NCI-H69 (cell line): ENCODE results near the gene PECR.

Experiments used
- DNase-seq: peaks from one replicate; lab custom pipeline; 2025; lab: John Stamatoyannopoulos, UW

The PECR gene

DNA sequence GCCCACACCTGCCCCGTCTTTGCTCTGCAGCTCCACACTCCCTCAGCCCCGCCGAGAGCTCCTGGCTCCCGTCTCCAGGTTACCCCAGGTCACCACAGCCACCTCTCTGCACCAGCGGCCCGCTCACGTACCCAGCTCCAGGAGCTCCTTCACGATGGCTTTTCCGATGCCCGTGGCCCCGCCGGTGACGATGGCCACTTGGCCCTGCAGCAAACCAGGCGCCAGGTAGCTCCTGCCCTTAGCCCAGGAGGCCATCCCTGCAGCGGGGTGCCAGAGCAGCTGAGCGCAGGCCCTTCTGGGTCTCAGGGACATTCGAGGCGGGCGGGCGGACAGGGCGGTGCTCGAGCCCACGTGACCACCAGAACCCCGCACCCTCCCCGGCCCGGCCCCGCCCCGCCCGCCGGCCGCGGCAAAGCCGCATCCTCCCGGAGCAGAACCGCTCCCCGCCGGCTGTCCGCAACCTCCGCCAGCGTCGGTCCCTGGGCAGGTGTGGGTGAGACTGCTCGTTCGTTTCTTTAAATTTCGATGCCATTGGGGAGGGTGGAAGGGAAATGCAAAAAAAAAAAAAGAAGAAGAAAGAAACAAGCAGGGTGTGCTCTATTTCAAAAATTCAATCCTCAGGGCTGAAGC is at the start of gene PECR, which contains the start of gene TMEM169:
Gene PECR (minus strand): TSS at position 323 of the 630 bp plus-strand sequence. CDS start 68 bp downstream, at position 255.
Gene TMEM169 (plus strand): TSS at position 433 of the 630 bp plus-strand sequence. CDS start 14,045 bp downstream, outside the sequence.
- DNase-seq: peak; percentile 89

GRCh38 chr2:216130346-216130971 is 48.9 kb upstream of the PECR start:
- DNase-seq: no peak

GRCh38 chr2:216126943-216127342 is 45.3 kb upstream of the PECR start:
- DNase-seq: no peak

DNA sequence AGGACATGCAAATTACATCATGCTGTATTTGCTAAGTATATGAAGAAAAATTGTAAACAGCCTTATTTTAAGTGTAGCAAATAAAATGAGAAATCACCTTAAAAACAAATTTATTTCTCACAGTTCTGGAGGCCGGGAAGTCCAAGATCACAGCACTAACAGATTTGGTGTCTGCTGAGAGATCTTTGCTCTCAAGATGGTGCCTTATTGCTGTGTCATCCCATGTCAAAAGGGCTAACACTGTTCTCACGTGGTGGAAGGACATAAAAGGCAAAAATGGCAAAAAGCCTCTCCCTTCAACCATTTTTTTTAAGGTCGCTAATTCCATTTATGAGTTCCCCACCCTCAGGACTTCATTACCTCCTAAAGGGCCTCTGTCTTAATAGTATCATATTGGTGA is 39.6 kb upstream of the PECR start:
- no peak for DNase-seq

DNA sequence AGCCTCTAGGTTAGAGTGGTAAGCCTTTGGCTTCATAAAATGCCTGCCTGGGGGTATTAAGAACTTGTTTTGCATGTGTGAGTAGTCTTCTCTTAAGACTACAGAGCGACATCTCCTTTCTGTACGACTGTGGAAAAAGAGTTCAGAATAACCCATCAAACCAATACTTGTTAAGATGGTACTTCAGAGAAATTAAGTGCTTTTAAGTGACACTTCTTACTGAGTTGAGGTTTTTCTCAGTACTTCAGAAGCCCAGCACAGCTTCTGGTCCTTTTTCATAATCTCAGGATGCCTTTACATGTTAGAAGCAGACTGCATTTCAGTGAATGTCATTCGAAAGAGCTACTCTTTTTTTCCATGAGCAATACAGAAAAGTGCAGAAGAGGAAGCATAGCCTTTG is 38.4 kb upstream of the PECR start:
- DNase-seq: no peak

GRCh38 chr2:216119146-216119545 is 37.5 kb upstream of the PECR start:
- DNase-seq: no peak

DNA sequence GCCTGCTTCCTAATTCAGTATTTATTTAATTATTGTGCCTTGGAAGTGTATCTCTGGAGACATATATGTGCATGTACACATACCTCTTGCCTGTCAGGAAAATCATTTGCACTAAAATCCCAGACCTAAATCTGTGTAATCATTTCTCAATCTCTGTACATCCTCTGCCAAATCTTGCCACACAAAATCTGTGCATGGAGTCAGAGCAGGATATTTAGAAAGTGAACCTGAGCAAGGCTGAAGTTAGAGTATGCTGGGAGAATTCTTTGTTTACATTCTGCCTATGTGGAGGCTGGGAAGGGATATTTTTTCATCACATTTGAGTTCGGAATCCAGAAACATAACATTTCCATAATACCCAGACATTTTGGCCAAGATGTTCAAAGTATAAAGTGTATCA is 36.9 kb upstream of the PECR start:
- DNase-seq: no peak

GRCh38 chr2:216117561-216118340 is 36.1 kb upstream of the PECR start:
- DNase-seq: no peak

DNA sequence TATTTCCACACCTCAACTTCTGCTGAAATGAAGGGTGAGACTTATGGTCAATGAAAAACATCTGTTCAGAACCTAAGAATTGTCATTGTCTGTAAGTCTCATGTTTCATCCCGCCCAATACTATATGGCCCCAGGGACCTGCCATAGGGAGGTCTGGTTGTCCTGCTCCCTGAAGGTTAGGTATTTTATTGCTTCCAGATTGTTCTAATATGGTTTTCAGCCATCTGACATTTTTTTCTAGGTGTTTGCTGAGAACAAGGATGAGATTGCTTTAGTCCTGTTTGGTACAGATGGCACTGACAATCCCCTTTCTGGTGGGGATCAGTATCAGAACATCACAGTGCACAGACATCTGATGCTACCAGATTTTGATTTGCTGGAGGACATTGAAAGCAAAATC is 34.8 kb upstream of the PECR start:
- peak; percentile 66 for DNase-seq

DNA sequence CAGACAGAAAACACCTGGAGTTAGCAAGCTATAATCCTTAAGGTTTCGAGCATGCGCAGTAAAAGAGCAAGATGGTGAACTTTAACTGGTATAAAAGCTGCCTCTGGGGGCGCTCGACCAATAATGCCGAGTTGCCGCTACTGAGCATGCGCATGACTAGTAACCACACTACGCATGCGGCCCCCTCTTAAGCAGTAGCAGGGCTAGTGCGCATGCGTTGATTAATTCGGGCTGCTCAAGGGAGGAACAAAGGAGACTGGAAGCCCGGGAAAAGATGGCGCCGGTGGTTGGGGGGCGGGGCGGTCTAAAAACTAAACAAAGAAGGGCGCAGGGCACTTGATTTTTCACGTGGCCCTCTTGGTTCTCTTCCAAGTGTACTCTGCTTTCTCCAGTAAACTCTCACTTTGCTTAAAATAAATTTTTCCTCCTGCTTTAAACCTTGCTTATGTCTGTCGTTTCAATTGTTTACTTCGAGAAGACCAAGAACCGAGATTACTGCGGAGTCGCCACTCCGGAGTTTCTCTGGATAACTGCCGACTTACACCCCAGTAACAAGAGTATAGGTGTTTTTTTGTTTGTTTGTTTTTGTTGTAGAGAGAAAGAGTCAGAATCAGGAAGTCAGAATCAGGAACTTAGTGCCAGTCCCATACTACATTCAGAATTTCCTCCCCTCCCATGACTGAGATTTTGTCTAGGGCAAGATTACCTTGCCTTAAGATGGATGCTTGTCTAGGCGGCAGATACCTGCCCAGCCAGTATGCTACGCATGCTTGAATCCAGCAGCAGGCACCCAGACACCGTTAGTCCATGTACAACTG is 33.3 kb upstream of the PECR start:
- DNase-seq: peak; percentile 97

DNA sequence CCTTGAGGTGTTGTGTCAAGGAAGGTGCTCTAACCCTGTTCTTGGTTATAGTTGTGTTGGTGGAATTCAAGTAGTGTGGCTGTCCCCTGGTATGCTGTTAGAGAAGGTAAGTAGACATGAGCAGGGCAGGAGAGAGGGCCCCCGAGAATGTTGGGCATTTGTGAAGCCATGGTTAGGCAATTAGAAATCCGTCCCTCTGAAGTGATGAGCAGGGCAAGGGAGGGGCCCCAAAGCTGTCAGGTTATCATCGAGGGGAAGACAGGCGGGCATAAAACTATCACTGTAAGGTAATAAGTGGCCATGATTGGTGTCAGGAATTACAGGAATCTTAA is 32.7 kb upstream of the PECR start:
- no peak for DNase-seq

DNA sequence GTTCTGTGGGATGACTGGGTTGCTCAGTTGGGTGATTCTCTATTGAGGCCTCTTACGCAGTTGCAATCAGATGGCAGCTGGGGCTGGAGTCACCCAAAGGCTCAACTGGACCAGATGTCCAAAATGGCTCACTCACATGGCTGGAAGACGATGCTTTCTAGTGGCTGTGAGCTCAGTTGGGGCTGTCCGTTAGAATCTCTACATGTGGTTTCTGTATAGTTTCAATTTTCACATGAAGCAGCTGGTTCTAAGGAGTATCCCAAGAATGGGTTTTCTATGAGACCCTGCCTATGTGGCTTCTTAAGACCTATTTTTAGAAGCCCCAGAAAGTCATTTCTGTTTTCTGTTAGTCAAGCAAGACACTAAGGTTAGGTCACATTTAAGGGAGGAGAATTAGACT is 32.0 kb upstream of the PECR start:
- DNase-seq: no peak

GRCh38 chr2:216112926-216113325 is 31.3 kb upstream of the PECR start:
- DNase-seq: no peak

DNA sequence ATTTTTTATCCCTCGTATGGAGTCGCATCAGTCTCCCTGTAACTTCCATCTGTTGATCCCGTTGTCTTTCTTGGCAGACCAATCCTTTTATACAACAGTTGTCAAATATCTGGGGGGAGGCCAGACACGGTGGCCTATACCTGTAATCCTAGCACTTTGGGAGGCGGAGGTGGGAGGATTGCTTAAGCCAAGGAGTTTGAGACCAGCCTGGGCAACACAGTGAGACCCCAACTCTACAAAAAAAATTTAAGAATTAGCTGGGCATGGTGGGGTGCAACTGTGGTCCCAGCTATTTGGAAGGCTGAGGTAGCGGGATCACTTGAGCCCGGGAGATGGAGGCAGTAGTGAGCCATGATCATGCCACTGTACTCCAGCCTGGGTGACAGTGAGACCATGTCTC is 29.5 kb upstream of the PECR start:
- no peak for DNase-seq

GRCh38 chr2:216110620-216111019 is 29.0 kb upstream of the PECR start:
- no peak for DNase-seq

DNA sequence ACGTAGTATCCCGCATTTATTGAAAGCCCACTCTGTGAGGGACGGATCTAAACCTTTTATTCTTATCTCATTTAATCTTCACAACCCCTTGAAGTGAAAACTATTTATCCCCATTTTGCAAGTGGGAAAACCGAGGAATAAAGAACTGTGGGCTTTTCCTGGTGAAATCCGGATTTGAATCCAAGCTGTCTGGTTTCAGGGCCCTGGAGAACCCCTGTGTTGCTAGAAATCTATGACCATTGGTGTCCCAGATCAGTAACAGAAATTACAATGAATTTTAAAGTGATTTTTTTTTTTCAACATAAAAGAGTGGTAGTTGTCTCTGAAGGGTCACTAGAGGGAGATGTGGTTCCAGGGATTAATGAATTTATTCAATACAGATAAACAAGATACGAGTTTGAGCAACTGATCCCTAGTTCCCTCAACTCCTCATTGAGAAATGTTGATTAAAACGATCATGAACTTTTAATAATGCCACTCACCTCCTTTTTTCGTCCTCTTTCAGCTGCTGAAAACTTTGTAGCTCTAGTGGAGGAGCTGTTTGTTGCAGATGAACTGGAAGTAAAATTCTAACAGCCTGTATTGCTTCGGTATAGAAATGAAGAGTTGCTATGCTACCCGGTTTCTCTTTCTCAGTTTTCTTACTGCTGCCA is 28.5 kb upstream of the PECR start:
- peak; percentile 22 for DNase-seq

DNA sequence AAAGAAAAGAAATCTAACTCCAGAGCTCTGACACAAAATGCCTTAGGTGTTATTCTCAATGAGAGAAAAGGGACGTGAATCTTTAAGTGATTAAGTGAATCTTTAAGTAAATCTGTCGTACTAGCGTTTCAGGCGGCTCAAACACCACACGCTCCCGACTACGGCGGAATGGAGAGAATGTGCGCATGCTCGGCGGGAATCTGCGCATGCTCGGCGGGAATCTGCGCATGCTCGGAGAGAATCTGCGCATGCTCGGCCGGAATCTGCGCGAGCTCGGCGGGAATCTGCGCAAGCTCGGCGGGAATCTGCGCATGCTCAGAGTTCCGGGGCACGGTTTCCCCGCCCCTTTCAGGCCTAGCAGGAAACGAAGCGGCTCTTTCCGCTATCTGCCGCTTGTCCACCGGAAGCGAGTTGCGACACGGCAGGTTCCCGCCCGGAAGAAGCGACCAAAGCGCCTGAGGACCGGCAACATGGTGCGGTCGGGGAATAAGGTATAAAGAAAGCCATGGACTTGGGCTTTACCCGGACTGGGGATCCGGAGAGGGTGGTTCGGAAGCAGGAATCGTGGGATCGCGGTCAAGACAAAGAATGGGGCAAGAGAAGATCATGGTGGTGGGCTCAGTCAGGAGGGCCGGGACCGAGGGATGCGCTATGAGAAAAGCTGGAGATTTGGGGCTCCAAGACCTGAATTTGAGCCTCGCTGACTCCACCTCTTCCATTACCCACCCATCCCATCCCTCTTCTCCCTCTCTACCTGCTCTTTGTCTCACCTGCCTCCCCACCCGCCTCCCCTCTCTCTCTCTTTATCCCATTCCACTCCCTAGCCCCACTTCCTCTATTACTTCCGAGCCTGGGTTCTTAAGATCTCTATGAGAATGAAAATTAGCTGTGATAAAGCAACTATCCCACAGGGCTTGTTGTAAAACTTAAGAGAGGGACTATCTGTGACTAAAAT is 27.6 kb upstream of the PECR start, which contains the start of gene XRCC5:
Gene XRCC5 (plus strand): TSS at position 382 of the 955 bp plus-strand sequence. CDS start 89 bp downstream, at position 471.
- peak; percentile 95 for DNase-seq

DNA sequence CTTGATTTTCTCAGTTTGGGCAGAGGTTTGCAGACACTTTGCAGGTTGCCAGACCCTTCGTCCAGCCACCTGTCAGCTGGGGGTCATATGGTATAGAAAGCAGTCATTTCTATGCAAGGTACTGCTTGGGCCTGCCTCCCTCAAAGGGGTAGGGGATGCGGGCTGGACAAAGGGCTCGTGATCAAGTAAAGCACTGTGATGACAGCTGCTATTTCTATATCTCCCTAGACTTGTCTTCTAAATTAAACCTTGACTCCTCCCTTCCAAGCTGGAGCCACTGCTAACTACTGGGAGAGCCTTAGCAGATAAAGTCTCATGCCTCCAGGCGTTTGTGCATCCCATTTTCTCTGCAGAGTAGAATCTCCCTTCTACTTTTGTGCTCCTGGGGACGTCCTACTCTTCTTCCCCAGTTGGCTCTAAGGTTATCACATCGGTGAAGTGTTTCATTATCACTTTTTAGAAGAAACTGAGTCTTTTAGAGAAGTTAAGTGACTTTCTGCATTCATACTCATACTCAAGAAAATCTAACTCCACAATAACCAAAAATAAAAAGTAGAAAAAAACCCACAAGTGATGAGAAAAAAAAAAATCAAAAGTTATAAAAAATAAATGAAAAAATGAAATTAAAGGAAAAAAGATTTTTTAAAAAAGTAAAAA is 26.8 kb upstream of the PECR start:
- peak; percentile 40 for DNase-seq

DNA sequence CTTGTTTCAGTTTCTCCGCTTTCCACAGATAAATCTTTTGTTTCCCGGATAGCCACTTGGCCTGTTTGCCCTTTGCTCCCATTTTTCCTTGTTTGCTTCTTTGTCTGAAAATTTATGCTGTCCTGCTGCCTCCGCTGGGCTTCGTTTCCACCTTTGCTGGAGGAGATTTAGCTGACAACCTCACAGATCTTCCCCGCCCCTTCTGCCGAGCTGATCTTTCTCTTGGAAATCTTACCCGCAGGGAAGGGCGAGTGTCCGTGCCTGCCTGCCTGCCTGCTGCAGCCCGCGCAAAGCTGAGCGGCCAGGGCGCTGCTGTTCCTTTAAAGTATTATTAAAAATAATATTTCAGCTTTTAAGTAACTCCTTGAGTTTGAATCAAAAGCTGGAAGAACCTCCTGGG is 26.2 kb upstream of the PECR start:
- no peak for DNase-seq

DNA sequence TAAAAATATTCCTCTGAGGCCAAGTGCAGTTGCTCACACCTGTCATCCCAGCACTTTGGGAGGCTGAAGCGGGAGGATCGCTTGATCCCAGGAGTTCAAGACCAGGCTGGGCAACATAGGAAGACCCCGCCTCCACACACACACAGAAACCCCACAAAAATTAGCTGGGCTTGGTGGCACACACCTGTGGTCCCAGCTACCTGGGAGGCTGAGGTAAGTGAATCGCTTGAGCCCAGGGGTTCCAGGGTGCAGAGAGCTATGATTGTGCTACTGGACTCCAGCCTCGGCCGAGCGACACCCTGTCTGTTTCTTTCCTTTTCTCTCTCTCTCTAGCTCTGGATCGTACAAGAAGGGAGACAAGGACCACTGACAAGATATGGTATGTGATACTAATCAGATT is 25.7 kb upstream of the PECR start:
- no peak for DNase-seq
